Measurements from ENCODE around the gene INF2.

INF2 gene

GRCh38 chr14:104732931-104733681 is 43.7 kb downstream of the INF2 start:
- DNase-seq (ENCODE audit: low read depth in 3 of 3, low spot score in 1 of 3), result no peak

GRCh38 chr14:104734051-104734587 is 44.7 kb downstream of the INF2 start:
- no peak for DNase-seq (ENCODE audit: low read depth in 3 of 3, low spot score in 1 of 3)

GRCh38 chr14:104734601-104734990 is 45.2 kb downstream of the INF2 start:
- no peak for DNase-seq (ENCODE audit: low read depth in 3 of 3, low spot score in 1 of 3)

GRCh38 chr14:104734991-104735779 is 45.8 kb downstream of the INF2 start:
- DNase-seq (ENCODE audit: low read depth in 3 of 3, low spot score in 1 of 3), result no peak

- DNase-seq (ENCODE audit: low read depth in 3 of 3, low spot score in 1 of 3), result no peak
Observed at GRCh38 chr14:104735830-104736642, 46.6 kb downstream of the INF2 start.

- DNase-seq (ENCODE audit: low read depth in 3 of 3, low spot score in 1 of 3), result no peak
Observed at GRCh38 chr14:104738375-104739019, 49.1 kb downstream of the INF2 start.

GRCh38 chr14:104739026-104739425 is 49.6 kb downstream of the INF2 start:
- no peak for DNase-seq (ENCODE audit: low read depth in 3 of 3, low spot score in 1 of 3)

- no peak for DNase-seq (ENCODE audit: low read depth in 3 of 3, low spot score in 1 of 3)
Observed at GRCh38 chr14:104739546-104740516, 50.4 kb downstream of the INF2 start.

GRCh38 chr14:104741108-104741802 is 51.8 kb downstream of the INF2 start:
- DNase-seq (ENCODE audit: low read depth in 3 of 3, low spot score in 1 of 3), result no peak

GRCh38 chr14:104741803-104742251 is 52.4 kb downstream of the INF2 start:
- no peak for DNase-seq (ENCODE audit: low read depth in 3 of 3, low spot score in 1 of 3)

GRCh38 chr14:104742586-104743455 is 53.4 kb downstream of the INF2 start:
- no peak for DNase-seq (ENCODE audit: low read depth in 3 of 3, low spot score in 1 of 3)

GRCh38 chr14:104743461-104744380 is 54.3 kb downstream of the INF2 start:
- DNase-seq (ENCODE audit: low read depth in 3 of 3, low spot score in 1 of 3), result no peak

- no peak for DNase-seq (ENCODE audit: low read depth in 3 of 3, low spot score in 1 of 3)
Observed at GRCh38 chr14:104744484-104744883, 55.1 kb downstream of the INF2 start.

GRCh38 chr14:104745431-104745830 is 56.0 kb downstream of the INF2 start:
- DNase-seq (ENCODE audit: low read depth in 3 of 3, low spot score in 1 of 3), result no peak

GRCh38 chr14:104746071-104746545 is 56.7 kb downstream of the INF2 start:
- no peak for DNase-seq (ENCODE audit: low read depth in 3 of 3, low spot score in 1 of 3)

- DNase-seq (ENCODE audit: low read depth in 3 of 3, low spot score in 1 of 3), result no peak
Observed at GRCh38 chr14:104746934-104747481, 57.6 kb downstream of the INF2 start.

- no peak for DNase-seq (ENCODE audit: low read depth in 3 of 3, low spot score in 1 of 3)
Observed at GRCh38 chr14:104747876-104748275, 58.5 kb downstream of the INF2 start.
